Hematopoietic multipotent progenitor cell (in vitro differentiated cells): ENCODE measurements around the gene BABAM2. TPM values are rescaled to one million over a fixed set of nuclear protein-coding genes. Genes with fewer than 3 reads are reported as not detected.
"Not testable (repeated sequence)": the region's sequence is repeated elsewhere in the genome, so short reads cannot be mapped to it uniquely, and the experiment has no call there.

Source experiments
- DNase-seq, 3 donors: peaks; one replicate each; pipeline ENCODE4 v3.0.0-alpha.2; 2011 to 2015; ENCODE audit warnings: low read depth in 2 of 3, low spot score in 2 of 3
- total RNA-seq: library from RNA; depleted of rRNA; stranded (reverse); fragments of >200 nt; gene quantifications from one replicate; pipeline ENCODE4 v1.2.3, GENCODE V29; 2012

The BABAM2 gene
- total RNA-seq, 1 donor: 26.9 TPM

- no peak for DNase-seq
Observed at GRCh38 chr2:28098501-28099225, 208.1 kb downstream of the BABAM2 start.

- DNase-seq: no peak
Observed at GRCh38 chr2:28101123-28101522, 210.6 kb downstream of the BABAM2 start.

DNA sequence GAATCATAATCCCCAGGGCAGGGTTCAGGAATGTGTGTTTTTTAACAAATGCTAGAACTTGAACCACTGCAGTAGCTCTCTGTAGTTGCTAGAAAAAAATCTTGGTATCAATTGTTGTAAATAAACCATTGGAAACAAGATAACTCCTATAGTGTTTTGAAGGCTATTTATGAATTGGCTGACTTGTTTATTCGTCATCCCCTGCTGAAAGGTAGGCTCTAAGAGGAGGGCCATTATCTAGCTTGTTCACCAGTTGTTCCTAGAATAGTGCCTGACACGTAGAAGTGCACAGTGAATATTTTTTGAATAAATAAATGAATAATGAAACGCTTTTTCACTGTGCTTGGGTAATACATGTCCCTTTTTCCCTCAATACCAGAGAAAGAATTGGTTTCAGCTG, 211.4 kb downstream of the BABAM2 start:
- DNase-seq: no peak

- DNase-seq: no peak
Observed at GRCh38 chr2:28102455-28102874, 211.9 kb downstream of the BABAM2 start.

DNA sequence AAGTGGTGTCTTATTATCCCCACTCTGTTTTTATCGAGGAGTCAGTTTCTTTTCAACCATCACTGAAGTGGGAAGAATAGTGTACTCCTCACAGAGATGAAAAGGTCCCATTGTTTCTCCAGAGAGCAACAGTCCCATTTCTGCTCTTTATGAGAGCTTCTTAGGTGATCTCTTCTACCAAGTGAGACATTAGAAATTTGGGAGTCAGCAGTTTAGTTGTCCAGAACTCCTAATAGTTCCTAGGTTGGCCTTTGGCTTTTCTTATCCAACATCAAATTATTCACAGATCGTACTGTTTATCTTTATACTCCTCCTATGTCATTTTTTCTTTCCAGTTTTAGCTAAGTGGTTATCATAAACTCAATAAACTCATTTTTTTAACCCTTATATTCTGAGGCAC, 213.1 kb downstream of the BABAM2 start:
- DNase-seq: no peak

GRCh38 chr2:28108143-28108542, 217.6 kb downstream of the BABAM2 start:
- DNase-seq: no peak

GRCh38 chr2:28113771-28114170, 223.2 kb downstream of the BABAM2 start:
- DNase-seq: not testable (repeated sequence)

- no peak for DNase-seq
Observed at GRCh38 chr2:28117104-28117596, 226.6 kb downstream of the BABAM2 start.

- no peak for DNase-seq
Observed at GRCh38 chr2:28119631-28120030, 229.1 kb downstream of the BABAM2 start.

- no peak for DNase-seq
Observed at GRCh38 chr2:28128281-28128950, 237.9 kb downstream of the BABAM2 start.

DNA sequence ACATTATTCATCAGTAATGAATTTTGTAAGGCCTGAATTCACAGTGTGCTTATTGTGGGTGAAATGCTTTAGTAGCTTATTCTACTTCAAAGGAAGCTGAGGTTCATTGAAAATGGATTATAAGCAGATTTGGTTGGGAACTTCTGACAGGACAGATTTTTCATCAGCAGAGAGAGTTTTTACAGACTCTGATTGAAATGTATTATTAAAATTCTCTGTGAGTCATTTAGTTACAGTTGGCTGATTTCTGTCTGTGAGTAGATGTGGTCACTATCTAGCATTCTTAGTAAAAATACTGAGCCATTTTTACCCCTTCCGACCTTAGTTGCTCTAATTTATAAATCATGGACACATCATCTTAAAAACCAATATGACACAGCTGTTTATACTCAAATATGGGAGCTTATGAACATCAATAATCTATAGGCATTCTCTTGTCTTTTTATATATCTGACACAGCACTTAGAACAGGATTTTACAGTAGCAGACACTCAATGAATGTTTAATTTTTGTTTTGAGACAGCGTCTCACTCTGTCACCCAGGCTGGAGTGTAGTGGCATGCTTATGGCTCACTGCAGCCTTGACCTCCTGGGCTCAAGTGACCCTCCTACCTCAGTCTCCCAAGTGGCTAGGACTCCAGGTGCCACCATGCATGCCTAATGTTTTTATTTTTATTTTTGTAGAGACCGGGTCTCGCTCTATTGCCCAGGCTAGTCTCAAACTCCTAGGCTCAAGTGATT, 239.6 kb downstream of the BABAM2 start:
- no peak for DNase-seq

DNA sequence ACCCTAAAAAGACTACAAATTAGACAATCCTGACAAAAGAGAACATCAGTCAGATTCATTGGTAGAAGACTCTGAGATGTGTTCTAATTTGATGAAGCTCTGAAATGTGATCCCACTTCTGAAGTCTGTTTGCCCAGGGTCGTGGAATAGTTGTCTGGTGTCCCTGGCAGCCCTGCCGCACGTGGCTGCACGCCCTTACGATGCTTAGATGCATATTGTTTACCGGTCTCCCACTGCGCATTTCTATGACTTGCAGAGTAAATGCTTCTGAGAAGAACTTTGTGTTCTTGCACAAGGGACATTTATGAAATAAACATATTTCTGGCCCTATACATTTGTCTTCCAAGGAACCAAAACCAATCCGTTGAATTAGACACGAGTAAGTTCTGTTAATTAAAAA, 243.2 kb downstream of the BABAM2 start:
- no peak for DNase-seq

DNA sequence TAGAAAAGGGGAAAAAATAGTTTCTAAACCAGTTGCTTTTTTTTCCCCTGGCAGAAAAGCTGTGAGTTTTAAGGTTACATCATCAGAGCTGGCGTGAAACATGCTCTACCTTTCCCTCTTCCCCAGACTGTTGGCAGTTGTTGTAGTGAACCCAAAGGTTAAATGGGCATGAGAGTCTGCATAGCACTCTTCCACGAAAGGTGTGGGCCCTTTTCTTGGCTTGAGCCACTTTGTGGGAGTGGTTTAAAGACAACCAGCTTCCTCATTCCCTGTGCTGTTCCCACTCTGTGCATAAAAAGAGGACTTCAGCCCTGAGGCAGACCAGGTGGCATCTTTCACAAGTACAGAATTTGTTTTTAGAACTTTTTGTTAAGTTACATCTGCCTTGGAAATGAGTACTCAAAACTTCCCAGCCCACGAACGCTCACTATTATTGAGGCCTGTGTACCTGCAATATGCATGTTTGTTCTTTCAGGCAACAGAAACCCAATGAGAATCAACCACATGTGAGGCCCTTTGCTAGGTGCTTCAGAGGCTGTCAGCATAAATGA, 243.8 kb downstream of the BABAM2 start:
- no peak for DNase-seq

GRCh38 chr2:28134857-28135256, 244.3 kb downstream of the BABAM2 start:
- no peak for DNase-seq

DNA sequence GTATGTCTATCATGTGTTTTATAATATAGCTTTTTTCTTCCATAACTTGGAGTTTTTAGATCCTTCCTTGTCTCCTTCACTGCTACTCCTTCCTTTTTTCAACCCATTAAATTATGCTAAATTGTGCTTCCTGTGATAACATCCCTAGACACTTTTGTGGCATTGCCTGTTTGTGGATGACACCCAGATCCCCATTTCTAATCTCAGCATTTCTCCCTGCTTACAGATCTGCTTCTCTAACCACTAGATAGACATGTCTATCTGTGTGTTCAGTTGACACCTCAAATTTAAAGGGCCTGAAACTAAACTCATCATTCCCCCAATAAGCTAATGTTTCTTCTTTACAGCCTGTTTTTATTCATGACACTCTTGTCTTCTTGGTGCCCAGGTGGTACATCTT, 244.8 kb downstream of the BABAM2 start:
- DNase-seq: no peak

DNA sequence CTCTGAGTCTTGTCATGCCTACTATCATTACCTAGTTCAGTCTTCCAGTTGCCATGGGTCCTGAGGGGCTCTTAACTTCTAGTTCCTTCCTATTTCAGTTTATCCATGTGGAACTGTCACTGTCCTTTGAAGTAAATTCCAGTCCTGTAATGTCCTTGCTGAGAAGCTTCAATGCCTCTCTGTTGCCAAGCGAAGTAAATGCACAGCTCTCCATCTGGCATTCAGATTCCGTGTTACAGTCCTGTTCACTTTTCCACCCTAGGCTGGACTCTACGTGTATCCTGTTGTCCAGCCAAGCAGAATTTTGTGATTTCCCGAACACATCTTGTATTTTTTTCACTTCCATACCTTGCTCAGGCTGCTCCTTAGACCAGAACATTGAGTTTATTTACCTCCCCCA, 245.3 kb downstream of the BABAM2 start:
- no peak for DNase-seq

- DNase-seq: no peak
Observed at GRCh38 chr2:28136556-28136955, 246.0 kb downstream of the BABAM2 start.

GRCh38 chr2:28137221-28137620, 246.7 kb downstream of the BABAM2 start:
- DNase-seq: no peak

DNA sequence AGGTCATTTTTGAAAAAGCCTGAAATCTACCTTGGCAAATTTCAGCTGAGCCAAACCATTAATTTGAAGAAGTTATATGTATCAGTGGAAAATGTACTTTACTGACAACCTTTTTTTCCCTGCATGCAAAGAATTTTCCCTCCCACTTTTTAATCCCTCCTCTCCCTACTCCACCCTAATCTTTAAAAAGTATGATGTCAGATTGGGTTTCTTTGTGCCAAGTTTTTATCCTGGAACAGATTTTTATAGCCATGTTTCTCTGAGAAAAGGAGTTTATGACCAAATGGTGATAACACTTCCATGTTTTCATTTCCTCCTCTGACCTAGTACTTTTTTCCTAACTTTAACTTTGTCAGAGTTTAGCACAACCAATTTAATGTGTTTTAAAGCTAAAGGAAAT, 251.9 kb downstream of the BABAM2 start:
- no peak for DNase-seq

DNA sequence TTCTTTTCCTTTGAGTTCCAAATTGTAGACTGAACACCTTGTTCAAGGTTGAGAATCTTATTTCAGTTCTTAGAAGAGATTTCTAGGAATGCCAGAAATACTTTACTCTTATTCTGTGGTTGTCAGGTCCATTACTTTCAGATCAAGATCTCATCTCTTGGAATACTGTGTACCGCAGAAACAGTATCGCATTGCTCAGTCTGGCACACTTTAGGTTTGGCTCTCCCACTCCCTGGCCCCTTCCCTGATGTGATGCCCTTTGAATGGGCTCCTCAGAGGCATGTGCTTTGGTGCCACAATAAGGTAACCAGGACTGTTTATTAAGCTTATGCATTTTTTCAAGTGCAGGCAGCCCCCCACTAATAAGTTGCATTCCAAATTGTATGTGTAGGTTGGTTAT, 257.5 kb downstream of the BABAM2 start:
- no peak for DNase-seq

DNA sequence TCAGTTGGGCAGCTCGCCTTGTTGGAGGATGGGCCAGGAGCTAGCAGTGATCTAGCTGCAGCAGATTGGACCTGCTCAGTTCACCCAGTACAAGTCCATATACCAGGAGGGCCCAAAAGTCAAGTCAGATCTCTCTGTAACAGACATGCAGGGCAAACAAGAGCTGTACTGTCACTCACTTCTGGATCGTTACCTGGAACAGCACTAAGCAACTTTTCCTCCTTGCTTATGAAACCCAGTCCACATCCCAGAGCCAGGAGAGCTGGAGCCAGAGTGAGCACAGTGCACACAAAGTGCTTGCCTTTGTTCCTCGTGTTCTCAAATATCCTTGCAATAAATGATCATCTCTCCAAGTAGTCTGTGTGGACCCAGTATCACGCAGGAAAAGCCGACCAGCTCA, 258.0 kb downstream of the BABAM2 start:
- DNase-seq: no peak
